ENCODE data around the gene BNC2.

The BNC2 gene

DNA sequence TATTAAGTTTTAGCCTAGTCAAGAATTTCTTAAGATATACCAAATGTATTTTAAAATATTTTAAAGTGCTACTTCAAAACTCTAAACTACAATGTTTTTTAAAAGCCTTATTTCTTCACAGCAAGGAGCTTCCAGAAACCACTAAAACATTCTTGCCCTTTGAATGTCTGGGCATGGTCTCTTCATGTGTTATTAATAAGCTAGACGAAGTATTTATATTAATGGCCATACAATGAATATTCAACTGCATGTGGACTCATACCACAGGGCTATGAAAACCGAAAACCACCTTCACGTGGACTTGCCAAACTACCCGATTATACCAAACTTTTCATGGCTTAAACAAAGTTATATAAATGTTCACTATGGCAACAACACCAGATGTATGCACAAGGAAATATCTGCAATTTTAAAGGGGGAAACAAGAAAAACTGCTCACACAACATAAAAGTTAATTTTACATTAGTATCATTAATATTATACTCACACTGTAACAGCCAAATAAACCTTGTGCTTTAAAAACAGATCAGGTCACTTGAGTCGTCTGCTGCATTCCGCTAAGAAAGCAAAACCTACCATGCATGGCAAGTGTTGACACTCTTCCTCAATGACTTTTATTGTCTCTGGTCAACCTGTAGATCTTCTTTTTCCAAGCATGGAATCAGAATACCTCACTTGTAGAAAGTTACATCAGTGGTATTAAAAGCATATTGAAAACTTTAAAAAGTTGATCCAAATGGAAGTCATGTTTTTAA is 246.3 kb downstream of the BNC2 start:
- Histone ChIP-seq H3K4me3 (peak overlapping the region in 1 of 7 experiments; percentile 3), H3K27ac (peak overlapping the region in 3 of 21 experiments; percentile 18 to 83 (median 71))

DNA sequence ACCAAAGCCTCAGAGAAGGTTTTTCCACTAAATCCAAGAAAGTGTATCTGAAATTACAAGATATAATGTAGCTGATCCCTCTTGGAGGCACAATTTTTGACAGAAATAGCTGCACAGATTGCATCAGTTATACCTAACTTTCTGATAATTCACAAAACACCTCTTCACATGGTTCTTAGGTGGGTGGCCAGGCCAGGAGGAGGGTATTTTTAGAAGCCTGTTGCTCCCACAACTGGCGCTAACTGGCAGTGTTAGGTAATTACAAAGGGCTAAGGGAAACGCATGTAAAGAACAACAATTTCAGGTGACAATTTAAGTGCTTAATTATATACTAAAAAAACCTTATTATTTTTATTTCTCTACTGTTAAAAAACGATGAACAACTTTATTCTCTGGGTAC is 247.9 kb downstream of the BNC2 start:
- Histone ChIP-seq H3K27ac (peak overlapping the region in 3 of 21 experiments; percentile 0 to 83 (median 71)), H3K4me3 (peak overlapping the region in 1 of 7 experiments; percentile 1)

DNA sequence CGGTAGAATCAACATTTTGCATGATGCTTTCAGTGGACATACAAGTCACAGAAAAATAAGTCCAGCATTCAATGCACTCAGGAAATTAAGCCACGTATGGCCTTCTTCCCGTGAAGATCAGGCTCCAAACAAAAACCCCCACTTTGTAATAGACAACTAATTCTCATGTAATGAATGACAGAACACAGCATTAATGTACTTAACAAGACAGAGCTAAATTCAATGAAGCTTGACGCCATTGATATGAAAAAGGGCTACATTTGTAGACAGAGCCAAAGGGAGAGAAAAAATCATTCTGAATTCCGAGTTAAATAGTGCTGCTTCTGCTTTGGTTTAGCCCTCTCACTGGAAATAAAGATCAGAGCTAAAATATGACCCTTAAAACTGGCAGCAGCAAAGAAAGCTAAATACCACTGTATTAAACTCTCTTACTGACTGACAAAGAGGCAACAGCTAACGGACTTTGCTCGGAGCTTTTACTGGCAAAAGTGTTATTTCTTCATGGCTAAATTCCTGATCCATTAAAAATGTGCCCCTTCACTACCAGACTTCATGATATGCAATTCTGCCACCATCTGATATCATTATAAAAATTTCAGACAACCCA is 250.5 kb downstream of the BNC2 start:
- Histone ChIP-seq H3K4me3 (no peak overlapping the region), H3K27ac (peak overlapping the region in 2 of 21 experiments; percentile 9 to 64)

DNA sequence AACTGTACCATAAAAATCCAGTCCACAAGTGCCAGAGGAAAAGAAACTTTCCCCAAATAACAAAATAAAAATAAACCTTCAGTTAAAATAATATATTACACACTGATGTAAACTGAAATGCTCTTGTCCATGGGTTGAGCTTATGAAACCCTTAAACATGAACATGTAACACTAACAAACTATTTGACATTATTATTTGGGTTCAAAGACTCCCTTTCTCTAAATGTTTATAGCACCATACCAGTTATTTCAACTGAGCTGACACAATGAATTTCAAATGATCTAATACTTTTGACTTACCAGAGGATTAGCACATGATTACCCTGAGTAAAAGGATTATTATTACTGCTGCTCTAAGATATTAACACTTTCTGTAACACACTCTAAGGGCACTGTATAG is 251.1 kb downstream of the BNC2 start:
- Histone ChIP-seq H3K27ac (peak overlapping the region in 2 of 21 experiments; percentile 9 to 64), H3K4me3 (no peak overlapping the region)

DNA sequence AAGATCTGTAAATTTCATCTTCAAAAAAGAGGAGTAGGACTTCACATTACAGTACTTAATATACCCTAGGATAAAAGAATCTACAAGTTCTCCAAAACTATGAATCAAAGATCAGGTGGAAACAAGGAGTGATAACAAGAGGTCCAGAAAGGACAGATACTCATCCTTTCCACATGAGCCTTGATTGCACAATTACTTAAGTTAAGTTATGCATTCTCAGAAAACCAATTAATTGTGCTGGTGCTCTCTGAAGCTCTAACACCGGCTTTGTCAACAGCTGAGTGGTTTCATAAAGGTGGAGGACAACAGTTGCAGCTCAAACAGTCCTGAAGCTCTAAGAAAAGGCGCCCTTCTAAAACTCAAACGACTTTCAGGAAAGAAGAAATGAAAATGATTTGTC is 251.9 kb downstream of the BNC2 start:
- Histone ChIP-seq H3K27ac (peak overlapping the region in 1 of 21 experiments; percentile 64), H3K4me3 (no peak overlapping the region)

DNA sequence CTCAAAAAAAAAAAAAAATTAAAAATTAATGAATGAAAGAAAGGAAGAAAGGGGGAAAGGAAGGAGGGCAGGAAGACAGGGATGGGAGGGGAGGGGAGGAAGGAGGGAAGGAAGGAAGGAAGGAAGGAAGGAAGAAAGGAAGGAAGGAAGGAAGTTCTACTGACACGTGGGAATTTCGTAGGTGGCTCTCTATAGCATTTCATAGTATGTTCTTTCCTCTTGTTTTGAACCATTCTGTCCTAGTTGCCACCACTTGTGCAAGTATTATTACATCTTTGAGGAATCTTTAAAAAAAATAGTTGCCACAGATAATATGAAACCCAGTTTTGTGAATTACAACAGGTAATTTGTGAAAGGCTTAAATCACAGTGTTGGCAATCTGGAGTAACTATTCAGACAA is 253.8 kb downstream of the BNC2 start:
- Histone ChIP-seq H3K27ac (no peak overlapping the region), H3K4me3 (no peak overlapping the region)

DNA sequence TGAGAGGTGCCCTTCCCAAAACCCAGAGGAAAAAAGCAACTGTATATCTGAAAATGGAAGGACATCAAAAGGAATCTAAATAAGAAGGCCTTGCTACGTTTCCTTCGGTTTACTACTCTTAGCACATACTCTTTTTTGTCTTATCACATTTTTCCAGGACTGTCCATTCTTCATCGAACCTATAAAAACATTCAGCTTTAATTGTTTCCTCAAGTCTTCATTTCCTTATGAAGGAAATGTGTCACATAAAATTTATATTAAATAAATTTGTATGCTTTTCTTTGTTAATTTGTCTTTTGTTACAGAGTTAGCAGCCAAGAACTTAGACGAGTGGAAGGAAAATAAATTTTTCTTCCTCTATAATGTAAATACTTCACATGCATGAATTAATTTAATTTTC is 255.0 kb downstream of the BNC2 start:
- H3K27ac ChIP-seq, result no peak overlapping the region

DNA sequence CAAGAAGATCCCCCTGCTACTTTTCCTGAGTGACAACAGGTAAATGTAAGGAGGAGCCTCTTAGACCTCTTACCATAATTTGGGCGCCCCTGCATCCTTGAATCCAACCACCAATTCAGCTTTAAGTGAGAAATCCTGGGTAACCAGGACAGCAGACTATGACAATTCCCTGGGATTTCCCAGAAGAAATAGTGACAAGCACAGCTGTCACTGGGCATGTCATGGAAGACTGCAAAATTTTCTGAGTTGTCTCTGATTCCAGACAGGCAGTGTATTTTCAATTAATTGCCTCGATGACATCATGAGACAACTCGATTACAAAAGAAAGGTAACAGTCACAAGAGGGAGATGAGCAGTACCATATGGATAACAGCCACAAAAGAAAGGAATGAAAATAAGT is 256.9 kb downstream of the BNC2 start:
- Histone ChIP-seq H3K27ac (no peak overlapping the region), H3K4me3 (no peak overlapping the region)

More for the DNA sequence above, 255.0 kb downstream of the BNC2 start:
- H3K4me3 ChIP-seq, result no peak overlapping the region

DNA sequence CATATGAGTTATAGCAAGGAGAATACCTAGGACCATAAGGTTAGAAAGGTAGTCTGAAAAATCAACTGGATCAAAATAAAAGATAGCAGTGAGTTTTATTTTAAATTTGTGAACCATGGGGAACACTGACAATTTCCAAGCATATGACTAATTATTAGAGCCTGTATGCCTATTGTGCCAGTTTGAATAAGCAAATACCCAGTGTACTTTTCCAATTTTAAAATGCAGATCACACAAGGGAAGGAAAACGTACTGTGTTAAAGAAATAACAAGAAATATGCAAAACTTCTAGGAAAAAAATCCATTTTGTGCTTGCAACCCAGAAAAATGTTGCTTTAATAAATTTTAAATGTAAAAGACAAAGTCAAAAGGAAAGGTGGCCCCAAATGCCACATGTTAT is 257.4 kb downstream of the BNC2 start:
- H3K4me3 ChIP-seq, result no peak overlapping the region
- H3K27ac ChIP-seq, result no peak overlapping the region

DNA sequence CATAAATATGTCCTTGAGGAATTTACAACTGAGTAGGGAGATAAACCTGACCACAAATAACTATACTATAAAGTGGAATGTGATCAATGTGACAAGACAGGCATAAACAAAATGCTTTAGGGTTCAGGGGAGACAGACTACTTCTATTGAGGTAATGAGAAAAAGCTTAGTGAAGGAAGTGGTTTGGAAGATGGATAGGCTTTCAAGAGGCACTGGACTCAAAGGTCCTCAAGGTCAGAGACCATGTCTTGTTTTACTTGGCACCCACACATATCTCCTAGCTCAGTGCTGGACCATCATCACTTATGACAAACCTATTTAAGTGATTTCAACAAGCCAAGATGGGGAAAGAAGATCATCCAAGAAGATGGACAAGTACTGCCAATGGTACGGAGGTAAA is 257.8 kb downstream of the BNC2 start:
- Histone ChIP-seq H3K27ac (no peak overlapping the region), H3K4me3 (no peak overlapping the region)

DNA sequence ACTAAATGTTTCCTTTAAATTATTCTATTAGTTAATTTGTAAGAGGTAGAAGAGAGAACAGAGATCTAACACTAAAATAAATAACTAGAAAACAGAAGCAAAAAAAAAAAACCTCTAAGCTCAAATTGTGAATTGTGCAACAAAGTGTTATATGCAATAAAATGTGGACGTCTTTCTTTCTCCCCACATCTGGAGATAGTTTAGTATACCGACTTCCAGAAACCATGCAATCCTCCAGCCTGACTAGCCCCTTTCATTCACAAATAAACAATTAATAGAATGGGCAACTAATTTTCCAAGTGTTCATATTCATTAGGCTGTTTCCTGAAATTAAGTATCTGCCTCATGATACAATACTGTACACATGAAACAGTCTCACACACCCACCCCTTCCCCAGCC is 258.5 kb downstream of the BNC2 start:
- Histone ChIP-seq H3K4me3 (no peak overlapping the region), H3K27ac (no peak overlapping the region)

DNA sequence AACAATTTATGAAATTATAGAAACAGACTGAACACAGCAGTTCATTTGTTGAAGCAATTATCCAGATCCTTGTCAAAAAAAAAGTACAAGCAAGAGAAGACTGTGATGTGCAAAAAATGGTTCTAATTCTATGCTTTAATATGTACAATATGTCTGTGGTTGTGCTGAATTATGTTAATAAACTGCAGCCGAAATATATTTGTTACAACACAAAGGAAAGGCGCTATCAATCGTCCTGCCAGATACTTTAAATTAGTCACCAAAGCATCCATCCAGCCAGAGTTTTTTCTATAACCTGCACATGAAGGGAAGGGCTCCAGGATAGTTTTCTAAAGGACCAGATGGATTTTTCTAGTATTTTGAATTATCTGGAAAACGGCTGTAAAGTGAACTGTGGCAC is 259.5 kb downstream of the BNC2 start:
- Histone ChIP-seq H3K27ac (peak overlapping the region in 1 of 21 experiments; percentile 41), H3K4me3 (no peak overlapping the region)

DNA sequence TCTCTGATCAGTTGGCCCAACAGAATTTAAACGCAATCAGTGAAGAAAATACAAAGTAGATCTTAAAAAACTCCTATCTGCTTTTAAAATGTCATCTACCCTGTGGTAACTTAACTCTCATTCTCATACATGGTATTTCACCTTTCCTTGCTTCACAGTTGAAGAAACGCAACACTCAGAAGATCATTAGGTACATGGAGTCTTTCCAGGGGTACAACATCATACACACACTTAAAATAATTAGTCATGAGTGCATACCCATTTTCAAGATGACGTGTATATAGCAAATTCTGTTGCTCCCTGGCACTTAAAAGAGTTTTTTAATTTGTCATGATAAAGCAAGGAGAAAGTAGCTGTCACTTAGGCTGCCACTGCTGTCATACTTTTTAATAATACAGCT is 259.9 kb downstream of the BNC2 start:
- H3K27ac ChIP-seq, result peak overlapping the region in 1 of 21 experiments; percentile 41
- H3K4me3 ChIP-seq, result no peak overlapping the region

DNA sequence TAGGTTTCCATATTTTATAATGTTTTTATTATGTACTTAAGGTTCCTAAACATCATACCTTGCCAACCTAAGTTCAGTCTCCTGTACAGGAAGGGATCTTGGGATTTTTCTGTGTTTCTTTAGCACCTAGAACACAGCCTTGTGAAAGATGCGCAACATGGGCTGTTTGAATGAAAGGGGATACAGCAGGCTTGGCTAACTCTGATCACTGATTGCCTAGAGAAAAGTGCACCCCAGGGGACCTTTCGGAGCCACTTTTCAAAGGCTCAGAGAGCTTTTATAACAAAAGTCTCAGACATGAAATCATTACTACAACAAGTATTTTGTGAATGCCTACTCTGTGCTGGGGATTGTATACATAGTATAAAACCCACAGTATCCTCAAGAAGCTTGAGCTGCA is 261.6 kb downstream of the BNC2 start:
- Histone ChIP-seq H3K27ac (no peak overlapping the region), H3K4me3 (no peak overlapping the region)

DNA sequence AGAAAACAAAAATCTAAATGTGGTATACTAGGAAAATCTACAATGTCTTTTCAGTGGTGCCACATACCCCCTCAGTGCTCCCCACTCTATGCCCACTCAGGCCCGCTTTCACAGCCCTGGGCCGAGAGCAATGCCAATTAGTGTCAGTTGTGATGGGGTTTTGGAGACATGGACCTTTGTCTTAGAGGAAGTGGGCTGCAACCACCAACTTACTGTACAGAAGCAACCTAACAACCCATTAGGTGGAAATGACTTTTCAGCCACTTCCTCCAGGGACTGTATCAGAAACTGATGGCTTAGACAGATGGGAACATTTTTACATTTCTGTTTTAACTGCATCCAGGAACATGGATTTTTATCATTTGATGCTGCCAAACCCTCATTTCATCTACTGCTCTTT is 268.0 kb downstream of the BNC2 start:
- H3K4me3 ChIP-seq, result no peak overlapping the region
- H3K27ac ChIP-seq, result peak overlapping the region in 1 of 21 experiments; percentile 27

DNA sequence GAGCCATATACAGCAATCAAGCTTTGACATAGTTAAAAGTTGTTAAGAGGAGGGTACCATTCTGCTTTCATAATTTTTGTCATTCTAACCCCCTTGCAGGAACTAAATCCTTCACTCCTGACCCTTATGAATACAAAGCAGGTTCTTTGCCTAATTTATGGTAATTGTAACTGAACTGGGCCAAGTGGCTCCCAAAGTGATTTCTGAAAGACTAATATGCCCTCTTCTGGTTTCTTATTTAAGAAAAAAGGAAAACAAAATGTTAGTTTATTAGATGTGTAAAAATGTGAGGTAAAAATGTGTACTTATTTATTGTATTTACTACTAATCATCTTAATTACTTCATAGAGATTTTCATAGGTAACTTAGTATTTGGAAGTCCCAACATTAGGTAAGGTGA is 268.5 kb downstream of the BNC2 start:
- Histone ChIP-seq H3K27ac (peak overlapping the region in 1 of 21 experiments; percentile 27), H3K4me3 (no peak overlapping the region)

DNA sequence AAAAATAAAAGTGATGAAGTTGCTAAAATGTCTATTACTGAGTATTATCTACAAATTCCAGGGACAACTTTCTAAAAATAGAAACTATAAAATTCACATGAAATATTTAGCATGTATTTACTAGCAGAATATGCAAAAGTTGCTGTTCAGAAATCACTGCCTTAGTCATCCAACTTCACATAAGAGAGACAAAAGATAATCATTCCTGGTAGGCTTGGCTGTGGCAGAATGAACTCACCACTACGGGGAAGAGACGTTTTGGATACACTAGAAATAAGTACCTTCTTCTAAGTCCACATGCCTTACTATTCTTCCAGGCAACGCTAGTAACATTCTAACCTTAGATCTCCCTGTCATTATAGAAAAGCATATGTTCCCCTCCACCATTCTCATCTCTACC is 272.2 kb downstream of the BNC2 start:
- Histone ChIP-seq H3K27ac (peak overlapping the region in 3 of 21 experiments; percentile 11 to 69 (median 17)), H3K4me3 (no peak overlapping the region)

DNA sequence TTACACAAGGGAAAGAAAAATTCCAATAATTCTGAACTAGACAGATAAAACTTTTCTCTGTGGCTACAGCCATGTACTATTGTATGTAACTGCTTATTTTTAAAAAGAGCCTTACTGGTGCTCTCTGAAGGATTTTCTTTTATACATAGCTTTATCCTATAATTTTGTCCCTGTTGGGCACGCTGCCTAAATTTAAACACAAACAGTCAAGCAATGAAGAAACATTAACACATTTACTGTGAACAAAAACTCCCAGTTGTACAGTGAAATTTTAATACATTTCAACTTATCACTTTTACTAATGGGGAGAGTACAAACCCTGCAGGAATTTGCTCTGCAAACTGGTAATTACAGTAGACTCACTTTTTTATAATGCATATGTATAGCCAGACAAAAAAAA is 273.3 kb downstream of the BNC2 start:
- no peak overlapping the region for H3K4me3 ChIP-seq
- H3K27ac ChIP-seq, result peak overlapping the region in 2 of 21 experiments; percentile 69 to 77

DNA sequence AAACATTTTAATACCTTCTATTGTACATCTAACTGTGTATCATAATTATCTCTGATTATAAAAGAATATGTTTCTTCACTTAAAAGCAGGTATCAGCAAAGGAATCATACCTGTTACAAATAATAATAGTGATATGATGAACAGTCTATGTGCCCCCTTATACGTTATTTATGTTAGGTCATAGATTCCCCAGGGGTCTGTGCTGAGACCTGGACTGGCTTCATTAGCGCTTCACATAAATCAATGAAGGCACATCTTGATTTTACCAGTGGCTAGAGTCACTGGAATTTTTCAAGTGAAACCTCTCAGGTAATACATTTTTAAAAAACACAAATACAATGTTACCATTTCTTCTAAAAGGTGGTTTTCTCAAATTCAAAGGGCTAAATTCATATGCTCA is 275.2 kb downstream of the BNC2 start:
- peak overlapping the region in 1 of 21 experiments; percentile 77 for H3K27ac ChIP-seq
- H3K4me3 ChIP-seq, result no peak overlapping the region

DNA sequence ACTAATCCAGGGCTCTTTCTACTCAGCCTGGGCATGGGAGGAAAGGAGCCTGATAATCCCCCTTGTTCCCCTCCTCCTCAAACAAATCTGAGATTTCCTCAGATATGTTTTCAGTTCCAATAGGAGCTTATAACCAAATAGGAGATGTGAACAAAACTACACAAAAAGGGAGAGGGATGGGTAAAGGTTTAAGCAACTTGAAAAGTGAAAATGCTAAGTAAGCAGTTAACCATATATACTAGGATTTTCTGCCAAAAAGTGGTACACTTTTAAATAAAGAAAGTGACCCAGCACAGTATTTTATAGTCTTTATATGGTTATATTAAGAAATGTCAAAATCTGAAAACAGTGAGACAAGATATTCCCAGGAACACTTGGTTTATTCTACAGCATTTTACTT is 275.7 kb downstream of the BNC2 start:
- Histone ChIP-seq H3K4me3 (no peak overlapping the region), H3K27ac (peak overlapping the region in 2 of 21 experiments; percentile 44 to 77)

DNA sequence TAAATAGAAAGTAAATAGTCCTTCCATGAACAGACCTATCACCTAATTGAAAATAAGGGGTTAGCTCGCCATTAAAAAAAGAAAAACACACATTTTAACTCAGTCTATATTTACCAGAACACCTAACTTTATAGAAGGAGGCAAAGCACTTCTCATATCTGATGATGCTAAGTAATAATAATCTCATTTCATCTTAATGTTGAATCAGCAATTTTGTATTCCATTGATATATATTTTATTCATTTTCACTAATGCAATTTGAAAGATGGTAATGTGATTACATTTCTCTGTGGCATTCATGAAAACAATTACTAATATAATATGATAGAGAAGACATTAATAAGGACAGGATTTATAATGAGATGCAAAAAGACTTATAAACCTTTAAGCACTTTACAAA is 276.7 kb downstream of the BNC2 start:
- Histone ChIP-seq H3K4me3 (no peak overlapping the region), H3K27ac (peak overlapping the region in 2 of 21 experiments; percentile 44 to 77)
